CD14-positive monocyte (primary cell): ENCODE results near the gene CYP27C1. TPM values are rescaled to one million over a fixed set of nuclear protein-coding genes. Genes with fewer than 3 reads are reported as not detected.
"Not testable (repeated sequence)": the region's sequence is repeated elsewhere in the genome, so short reads cannot be mapped to it uniquely, and the experiment has no call there.

Experiments used
- DNase-seq, 3 donors: peaks; one replicate each; pipeline ENCODE4 v3.0.0-alpha.2; 2011 to 2022
- H2AFZ ChIP-seq: 2 replicates; pipeline ENCODE4 v1.6.0; 2012; ENCODE audit warnings: mild to moderate bottlenecking, low read depth, low read length, inconsistent platforms; ENCODE audit not compliant: insufficient read depth, poor library complexity, severe bottlenecking
- H3K27ac ChIP-seq, 2 donors: 1 replicate in 1 of 2; 2 replicates in 1 of 2; pipeline ENCODE4 v1.5.1; 2012 to 2013; ENCODE audit warnings: low read length in 2 of 2, control low read depth in 1 of 2, inconsistent platforms in 1 of 2, low read depth in 1 of 2, mild to moderate bottlenecking in 1 of 2
- H3K27me3 ChIP-seq, 2 donors: one replicate each; pipeline versions ENCODE4 v1.6.0 to v1.6.1; 2011 to 2013; ENCODE audit warnings: low read length in 2 of 2; ENCODE audit not compliant: control insufficient read depth in 2 of 2, insufficient read depth in 2 of 2
- H3K36me3 ChIP-seq, 2 donors: replicated peaks in 1 of 2; 1 replicate in 1 of 2; 2 replicates in 1 of 2; pipeline versions ENCODE4 v1.5.1 to v1.6.1; 2012 to 2013; ENCODE audit warnings: low read length in 2 of 2, control low read depth in 1 of 2, inconsistent platforms in 1 of 2, mild to moderate bottlenecking in 1 of 2; ENCODE audit not compliant: insufficient read depth in 2 of 2, control insufficient read depth in 1 of 2
- H3K4me1 ChIP-seq, 2 donors: 1 replicate in 1 of 2; 2 replicates in 1 of 2; pipeline versions ENCODE4 v1.5.1 to v1.6.1; 2012 to 2013; ENCODE audit warnings: low read length in 2 of 2, control low read depth in 1 of 2, inconsistent platforms in 1 of 2, mild to moderate bottlenecking in 1 of 2, moderate library complexity in 1 of 2; ENCODE audit not compliant: insufficient read depth in 2 of 2, control insufficient read depth in 1 of 2
- H3K4me2 ChIP-seq: replicated peaks from 2 replicates; pipeline ENCODE3; 2012; ENCODE audit warnings: low read length, moderate library complexity, mild to moderate bottlenecking; ENCODE audit not compliant: poor library complexity, severe bottlenecking; ENCODE audit errors: extremely low read depth
- H3K4me3 ChIP-seq, 3 experiments: fragments of 200-600 bp in 1 of 3; sonication (generic) in 1 of 3; replicated peaks in 1 of 3; 1 replicate in 2 of 3; 2 replicates in 1 of 3; pipeline ENCODE4 v1.5.1; 2011 to 2013; ENCODE audit warnings: low read length in 3 of 3, mild to moderate bottlenecking in 3 of 3, control low read depth in 2 of 3, low read depth in 2 of 3, inconsistent platforms in 1 of 3, moderate library complexity in 1 of 3
- H3K79me2 ChIP-seq: 2 replicates; pipeline ENCODE4 v1.6.0; 2012; ENCODE audit warnings: mild to moderate bottlenecking, control low read depth, inconsistent platforms, low read length, moderate library complexity; ENCODE audit not compliant: insufficient read depth
- H3K9ac ChIP-seq: 2 replicates; pipeline ENCODE4 v1.6.0; 2017; ENCODE audit warnings: low read length, mild to moderate bottlenecking; ENCODE audit not compliant: insufficient read depth, poor library complexity, severe bottlenecking
- H3K9me3 ChIP-seq, 2 donors: replicated peaks in 1 of 2; 1 replicate in 1 of 2; 2 replicates in 1 of 2; pipeline versions ENCODE4 v1.5.1 to v1.6.1; 2012 to 2013; ENCODE audit warnings: low read length in 2 of 2, control low read depth in 1 of 2; ENCODE audit not compliant: control insufficient read depth in 1 of 2, insufficient read depth in 1 of 2
- H4K20me1 ChIP-seq: 2 replicates; pipeline ENCODE4 v1.6.0; 2012; ENCODE audit warnings: mild to moderate bottlenecking, low read length, control low read depth, moderate library complexity; ENCODE audit not compliant: insufficient read depth
- H3K27ac Mint-ChIP-seq, 7 donors: one replicate each; pipeline ENCODE4 v1.8.0; 2020; ENCODE audit warnings: mild to moderate bottlenecking in 7 of 7, mixed read lengths in 7 of 7, moderate library complexity in 6 of 7, inconsistent platforms in 2 of 7
- H3K27me3 Mint-ChIP-seq, 3 donors: one replicate each; pipeline ENCODE4 v1.8.0; 2021 to 2022; ENCODE audit warnings: low read depth in 3 of 3, mild to moderate bottlenecking in 3 of 3, mixed read lengths in 3 of 3, moderate library complexity in 3 of 3, inconsistent platforms in 1 of 3
- H3K36me3 Mint-ChIP-seq, 2 donors: one replicate each; pipeline ENCODE4 v1.8.0; 2020; ENCODE audit warnings: mixed read lengths in 2 of 2, inconsistent platforms in 1 of 2, mild to moderate bottlenecking in 1 of 2
- H3K4me1 Mint-ChIP-seq: one replicate; pipeline ENCODE4 v1.8.0; 2020; ENCODE audit warnings: mild to moderate bottlenecking, mixed read lengths
- H3K4me3 Mint-ChIP-seq, 2 donors: one replicate each; pipeline ENCODE4 v1.8.0; 2020; ENCODE audit warnings: mild to moderate bottlenecking in 2 of 2, mixed read lengths in 2 of 2, moderate library complexity in 1 of 2
- H3K9me3 Mint-ChIP-seq, 7 donors: one replicate each; pipeline ENCODE4 v1.8.0; 2020 to 2022; ENCODE audit warnings: mixed read lengths in 7 of 7, mild to moderate bottlenecking in 6 of 7, moderate library complexity in 6 of 7, inconsistent platforms in 2 of 7
- WGBS: methylation state at CpG from one replicate; pipeline ENCODE4 v1.1.5; 2013; ENCODE audit warnings: missing lambda C conversion rate; ENCODE audit not compliant: insufficient coverage; 5-methylcytosine and 5-hydroxymethylcytosine counted together
- intact Hi-C, 2 donors: fragments of 100-400 bp; cut with micrococcal nuclease; formaldehyde crosslinking; loops; one replicate each; pipeline versions ENCODE4 v1.15.0 to v1.15.1; 2023
- polyA plus RNA-seq, 3 donors: library from polyadenylated mRNA; depleted of rRNA in 1 of 3; unstranded in 2 of 3; stranded (reverse) in 1 of 3; fragments of 300-500 nt in 2 of 3; fragments of >200 nt in 1 of 3; fragmentation: Illumina TruSeq in 2 of 3; gene quantifications; 1 replicate in 2 of 3; 2 replicates in 1 of 3; pipeline ENCODE4 v1.2.3, GENCODE V29; 2012 to 2021
- TF ChIP-seq, protein P1 (sequence below): fragments of 200-600 bp; IDR thresholded peaks from one replicate; pipeline ENCODE4 v1.8.0; 2022; ENCODE audit warnings: antibody characterized with exemption, mild to moderate bottlenecking

The CYP27C1 gene
- polyA plus RNA-seq, 3 donors: not detected

DNA sequence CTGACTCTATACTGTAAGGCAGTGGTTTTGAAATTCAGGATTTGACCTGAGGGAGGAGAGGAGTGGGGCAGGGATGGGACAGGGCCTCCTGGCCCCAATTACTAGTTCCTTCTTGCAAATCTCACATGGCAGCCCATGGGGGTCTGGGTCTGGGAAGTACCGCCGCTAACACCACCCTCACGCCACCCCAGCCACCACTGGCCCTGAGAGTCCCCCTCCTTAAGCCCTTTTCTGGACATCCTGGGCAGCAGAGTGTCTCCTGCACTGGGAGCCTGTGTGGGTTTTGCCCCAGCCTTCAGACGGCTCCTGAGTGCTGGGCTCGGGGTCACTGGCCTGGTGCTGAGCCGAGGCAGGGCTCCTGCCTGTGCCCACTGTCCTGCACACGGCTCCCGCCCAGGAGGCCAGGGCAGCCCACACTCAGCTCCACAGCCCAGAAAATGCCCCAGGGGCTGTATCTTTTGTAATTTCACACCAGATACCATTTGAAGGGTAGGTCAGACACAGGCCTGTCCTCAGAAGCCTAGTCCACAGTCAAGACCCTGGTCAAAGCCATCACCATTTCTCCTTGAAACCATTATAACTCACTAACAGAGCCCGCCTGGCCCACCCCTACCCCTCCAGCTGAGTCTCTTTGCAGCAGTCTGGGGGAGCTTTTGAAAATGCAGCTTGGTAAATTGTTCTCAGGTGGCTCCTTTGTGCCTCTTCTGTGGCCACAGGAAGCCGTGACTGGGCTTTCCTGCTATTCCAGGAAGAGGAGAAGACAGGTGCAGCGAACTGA is 55.1 kb downstream of the CYP27C1 start:
- no peak overlapping the region for H3K27ac Mint-ChIP-seq
- no peaks in the 10 kb centered on the region for H3K9me3 ChIP-seq
- no peak overlapping the region for H3K4me3 ChIP-seq
- WGBS: 92% methylated on average over 7 of the region's 11 CpGs
- H3K4me1 Mint-ChIP-seq: peaks cover under 1% of the 10 kb centered on the region
- H3K36me3 ChIP-seq: no peaks in the 10 kb centered on the region
- H3K36me3 Mint-ChIP-seq: no peaks in the 10 kb centered on the region
- no peak overlapping the region for H3K4me3 Mint-ChIP-seq
- H4K20me1 ChIP-seq: no peaks in the 10 kb centered on the region
- no peak overlapping the region for H3K27ac ChIP-seq
- no peak for DNase-seq
- no peaks in the 10 kb centered on the region for H3K27me3 ChIP-seq
- TF ChIP-seq, protein P1, sequence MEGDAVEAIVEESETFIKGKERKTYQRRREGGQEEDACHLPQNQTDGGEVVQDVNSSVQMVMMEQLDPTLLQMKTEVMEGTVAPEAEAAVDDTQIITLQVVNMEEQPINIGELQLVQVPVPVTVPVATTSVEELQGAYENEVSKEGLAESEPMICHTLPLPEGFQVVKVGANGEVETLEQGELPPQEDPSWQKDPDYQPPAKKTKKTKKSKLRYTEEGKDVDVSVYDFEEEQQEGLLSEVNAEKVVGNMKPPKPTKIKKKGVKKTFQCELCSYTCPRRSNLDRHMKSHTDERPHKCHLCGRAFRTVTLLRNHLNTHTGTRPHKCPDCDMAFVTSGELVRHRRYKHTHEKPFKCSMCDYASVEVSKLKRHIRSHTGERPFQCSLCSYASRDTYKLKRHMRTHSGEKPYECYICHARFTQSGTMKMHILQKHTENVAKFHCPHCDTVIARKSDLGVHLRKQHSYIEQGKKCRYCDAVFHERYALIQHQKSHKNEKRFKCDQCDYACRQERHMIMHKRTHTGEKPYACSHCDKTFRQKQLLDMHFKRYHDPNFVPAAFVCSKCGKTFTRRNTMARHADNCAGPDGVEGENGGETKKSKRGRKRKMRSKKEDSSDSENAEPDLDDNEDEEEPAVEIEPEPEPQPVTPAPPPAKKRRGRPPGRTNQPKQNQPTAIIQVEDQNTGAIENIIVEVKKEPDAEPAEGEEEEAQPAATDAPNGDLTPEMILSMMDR: no peak
- H3K9me3 Mint-ChIP-seq: no peaks in the 10 kb centered on the region
- intact Hi-C loops: no loop called here
- H2AFZ ChIP-seq: no peak overlapping the region
- H3K9ac ChIP-seq: no peak overlapping the region
- no peak overlapping the region for H3K4me2 ChIP-seq
- H3K4me1 ChIP-seq: no peaks in the 10 kb centered on the region
- H3K27me3 Mint-ChIP-seq: peaks cover 0 to 3% (median 0%) of the 10 kb centered on the region in 3 donors
- no peaks in the 10 kb centered on the region for H3K79me2 ChIP-seq

GRCh38 chr2:127163921-127164320 is 56.2 kb downstream of the CYP27C1 start:
- Mint-ChIP-seq H3K36me3 (no peaks in the 10 kb centered on the region), H3K4me3 (no peak overlapping the region), H3K9me3 (no peaks in the 10 kb centered on the region), H3K4me1 (peaks cover 5% of the 10 kb centered on the region), H3K27ac (no peak overlapping the region), H3K27me3 (peaks cover 0 to 3% (median 2%) of the 10 kb centered on the region in 3 donors)
- no peak overlapping the region for H3K4me2 ChIP-seq
- intact Hi-C loops: no loop called here
- DNase-seq: no peak
- WGBS: no CpG with 5 or more reads among the region's 3 CpGs
- H3K27ac ChIP-seq: no peak overlapping the region
- H3K27me3 ChIP-seq: no peaks in the 10 kb centered on the region
- H3K4me3 ChIP-seq: no peak overlapping the region
- H2AFZ ChIP-seq: no peak overlapping the region
- no peaks in the 10 kb centered on the region for H3K9me3 ChIP-seq
- no peak overlapping the region for H3K9ac ChIP-seq
- TF ChIP-seq, protein P1: no peak
- no peaks in the 10 kb centered on the region for H3K79me2 ChIP-seq
- peaks cover 3 to 6% of the 10 kb centered on the region in 2 donors for H3K4me1 ChIP-seq
- no peaks in the 10 kb centered on the region for H4K20me1 ChIP-seq
- no peaks in the 10 kb centered on the region for H3K36me3 ChIP-seq

DNA sequence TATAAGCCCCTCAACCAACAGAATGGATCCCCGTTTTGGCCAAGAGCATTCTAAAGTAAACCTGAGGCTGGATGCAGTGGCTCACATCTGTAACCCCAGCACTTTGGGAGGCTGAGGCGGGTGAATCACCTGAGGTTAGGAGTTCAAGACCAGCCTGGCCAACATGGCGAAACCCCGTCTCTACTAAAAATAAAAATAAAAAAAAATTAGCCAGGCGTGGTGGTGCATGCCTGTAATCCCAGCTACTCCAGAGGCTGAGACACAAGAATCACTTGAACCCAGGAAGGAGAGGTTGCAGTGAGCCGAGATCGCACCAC is 57.1 kb downstream of the CYP27C1 start:
- H3K4me2 ChIP-seq, H3K79me2 ChIP-seq, H2AFZ ChIP-seq, H3K27me3 Mint-ChIP-seq, H3K36me3 Mint-ChIP-seq, DNase-seq, H3K27ac ChIP-seq, H3K9me3 Mint-ChIP-seq, H3K27ac Mint-ChIP-seq, intact Hi-C loops, H3K9me3 ChIP-seq, H3K27me3 ChIP-seq, H4K20me1 ChIP-seq, H3K4me3 Mint-ChIP-seq, H3K4me1 ChIP-seq, H3K4me1 Mint-ChIP-seq, H3K36me3 ChIP-seq, H3K4me3 ChIP-seq, H3K9ac ChIP-seq: not testable (repeated sequence)
- 97% methylated on average over 4 of the region's 7 CpGs for WGBS
